PFSK-1 (cell line): ENCODE data around the gene TRIM31.

Source experiments
- FOXP2 ChIP-seq: optimal IDR thresholded peaks from 2 replicates; pipeline ENCODE3; 2011; ENCODE audit warnings: borderline replicate concordance, control low read depth, inconsistent platforms; ENCODE audit not compliant: insufficient read depth; ENCODE audit errors: extremely low read length, extremely low read depth
- POLR2AphosphoS5 ChIP-seq: IDR thresholded peaks from 2 replicates; pipeline ENCODE4 v1.6.1; 2012; ENCODE audit warnings: low read depth, mild to moderate bottlenecking, control low read depth, low read length, moderate library complexity
- REST ChIP-seq, 2 experiments: IDR thresholded peaks; 2 replicates each; pipeline versions ENCODE4 v1.6.1 to v1.8.0; 2011 to 2012; ENCODE audit warnings: low read depth in 2 of 2, low read length in 2 of 2, control low read depth in 1 of 2, inconsistent platforms in 1 of 2, mild to moderate bottlenecking in 1 of 2, moderate library complexity in 1 of 2; ENCODE audit not compliant: insufficient read depth in 1 of 2
- SIN3A ChIP-seq: IDR thresholded peaks from 2 replicates; pipeline ENCODE4 v1.6.1; 2012; ENCODE audit warnings: mild to moderate bottlenecking, low read length, moderate library complexity, borderline replicate concordance; ENCODE audit not compliant: insufficient read depth
- TAF1 ChIP-seq: IDR thresholded peaks from 2 replicates; pipeline ENCODE4 v1.6.1; 2012; ENCODE audit warnings: low read length, control low read depth, borderline replicate concordance; ENCODE audit not compliant: insufficient read depth

- TF ChIP-seq SIN3A: no peak
- TF ChIP-seq FOXP2: no peak
- no peak for TF ChIP-seq POLR2AphosphoS5
- no peak for TF ChIP-seq REST (IDR thresholded peaks at IDR 0.05; ENCODE audit: insufficient read depth in 1 of 2, low read depth in 2 of 2, low read length in 2 of 2)
- no peak for TF ChIP-seq TAF1
Measured at GRCh38 chr6:30143780-30144179, 30.9 kb upstream of the TRIM31 start.
